Panc1 (cell line): ENCODE results near the gene CRYM. TPM values are rescaled to one million over a fixed set of nuclear protein-coding genes. Genes with fewer than 3 reads are reported as not detected.
"Not testable (repeated sequence)": the region's sequence is repeated elsewhere in the genome, so short reads cannot be mapped to it uniquely, and the experiment has no call there.

ENCODE experiments used
- ATAC-seq: fragments of 200-7000 bp; cut with Tn5 transposase; 2 replicates; pipeline ENCODE4 v1.9.1; 2020; ENCODE audit warnings: mild to moderate bottlenecking, moderate library complexity
- BruUV-seq: library from RNA; stranded (reverse); fragments of 400-500 nt; replicated peaks from 2 replicates; lab custom pipeline; 2021; lab: Mats Ljungman, UMichigan
- CTCF ChIA-PET: fragments of 300-600 bp; sonication (Branson Sonifier 250); formaldehyde crosslinking; loops from one replicate; lab custom pipeline; 2022; ENCODE audit warnings: antibody characterized with exemption; lab: Charles Lee
- POLR2A ChIA-PET: fragments of 300-600 bp; sonication (Branson Sonifier 250); formaldehyde crosslinking; loops from one replicate; lab custom pipeline; 2022; ENCODE audit warnings: antibody characterized with exemption; lab: Charles Lee
- DNase-seq: peaks from one replicate; pipeline ENCODE4 v3.0.0-alpha.2; 2010; ENCODE audit warnings: low read depth, low spot score
- H3K27ac ChIP-seq: 2 replicates; pipeline ENCODE4 v1.5.1; 2011; ENCODE audit warnings: mild to moderate bottlenecking, low read length, inconsistent platforms
- H3K27me3 ChIP-seq: fragments of 200-500 bp; sonication (Bioruptor generic); 2 replicates; pipeline ENCODE4 v1.6.0; 2014; ENCODE audit warnings: low read length, inconsistent platforms; ENCODE audit not compliant: control insufficient read depth, insufficient read depth
- H3K36me3 ChIP-seq: fragments of 200-500 bp; sonication (Bioruptor generic); 2 replicates; pipeline ENCODE4 v1.5.1; 2014; ENCODE audit warnings: inconsistent platforms, mild to moderate bottlenecking, low read length, moderate library complexity; ENCODE audit not compliant: control insufficient read depth, insufficient read depth
- H3K4me1 ChIP-seq: 2 replicates; pipeline ENCODE4 v1.5.1; 2011; ENCODE audit warnings: inconsistent platforms, mild to moderate bottlenecking, low read length, moderate library complexity; ENCODE audit not compliant: control insufficient read depth, insufficient read depth
- H3K4me3 ChIP-seq, 2 experiments: 2 replicates each; pipeline ENCODE4 v1.5.1; 2011 to 2012; ENCODE audit warnings: low read depth in 2 of 2, low read length in 2 of 2, mild to moderate bottlenecking in 2 of 2, inconsistent platforms in 1 of 2, moderate library complexity in 1 of 2
- H3K9me3 ChIP-seq: fragments of 200-500 bp; sonication (Bioruptor generic); 2 replicates; pipeline ENCODE4 v1.5.1; 2014; ENCODE audit warnings: low read depth, mild to moderate bottlenecking, inconsistent platforms, low read length, moderate library complexity; ENCODE audit not compliant: control insufficient read depth, insufficient read depth
- CTCF ChIP-seq: fragments of 450-650 bp; IDR thresholded peaks from 2 replicates; pipeline ENCODE4 v1.5.1; 2017; ENCODE audit warnings: mild to moderate bottlenecking
- POLR2AphosphoS5 ChIP-seq: IDR thresholded peaks from 2 replicates; pipeline ENCODE4 v1.6.1; 2012; ENCODE audit warnings: mild to moderate bottlenecking, low read depth, low read length, moderate library complexity
- SIN3A ChIP-seq: IDR thresholded peaks from 2 replicates; pipeline ENCODE4 v1.6.1; 2012; ENCODE audit warnings: low read depth, mild to moderate bottlenecking, low read length, moderate library complexity, borderline replicate concordance; ENCODE audit not compliant: insufficient read depth
- TCF7L2 ChIP-seq: IDR thresholded peaks from 2 replicates; pipeline ENCODE4 v1.6.1; 2011; ENCODE audit warnings: mild to moderate bottlenecking, low read depth, low read length, inconsistent platforms
- in situ Hi-C: cut with HindIII; loops from 2 replicates; pipeline ENCODE4 v1.10.0; 2016; ENCODE audit warnings: low sequenced_read_pairs, low pct_unique_long_range_greater_than_20kb
- intact Hi-C: fragments of 100-400 bp; cut with micrococcal nuclease; formaldehyde crosslinking; loops from one replicate; pipeline ENCODE4 v1.10.0; 2022; ENCODE audit not compliant: unreplicated experiment
- total RNA-seq: library from RNA; stranded (reverse); gene quantifications from one replicate; pipeline ENCODE4 v1.2.1, GENCODE V29; 2021; ENCODE audit not compliant: unreplicated experiment
- TF ChIP-seq, protein P1 (sequence below), 2 experiments: IDR thresholded peaks; 2 replicates each; pipeline ENCODE4 v1.6.1; 2011 to 2012; ENCODE audit warnings: low read depth in 2 of 2, control low read depth in 1 of 2, low read length in 1 of 2, mild to moderate bottlenecking in 1 of 2, moderate library complexity in 1 of 2; ENCODE audit not compliant: insufficient read depth in 1 of 2

Gene CRYM
- total RNA-seq, 1 experiment from 2014 or later, result 0.41 TPM

DNA sequence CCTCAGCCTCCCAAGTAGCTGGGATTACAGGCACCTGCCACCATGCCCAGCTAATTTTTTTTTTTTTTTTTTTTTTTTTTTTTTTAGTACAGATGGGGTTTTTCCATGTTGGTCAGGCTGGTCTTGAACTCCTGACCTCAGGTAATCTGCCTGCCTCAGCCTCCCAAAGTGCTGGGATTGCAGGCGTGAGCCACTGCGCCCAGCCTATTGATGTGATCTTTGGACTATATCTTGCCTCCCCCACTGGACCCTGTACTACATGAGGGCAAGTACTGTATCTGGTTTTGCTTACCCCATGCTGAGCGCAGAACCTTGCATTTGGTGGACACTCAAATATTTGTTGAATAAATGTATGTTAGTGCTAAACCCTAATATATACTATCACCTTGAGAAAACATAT lies 5.3 kb downstream of the CRYM start:
- DNase-seq, H3K9me3 ChIP-seq, in situ Hi-C loops, H3K4me1 ChIP-seq, ATAC-seq, H3K27ac ChIP-seq, H3K4me3 ChIP-seq, BruUV-seq, H3K36me3 ChIP-seq: not testable (repeated sequence)
- peaks cover 25% of the 10 kb centered on the region for H3K27me3 ChIP-seq
- POLR2A ChIA-PET, result interaction anchor here (0.6 kb wide), 1 partner anchor 65 kb away, joined by 9 read pairs; no protein-coding TSS in a partner anchor
- CTCF ChIA-PET, result interaction anchor here (0.6 kb wide), 1 partner anchor 422 kb away, joined by 10 read pairs; no protein-coding TSS in a partner anchor
- intact Hi-C loops, result loop anchor here (10.0 kb wide), 1 partner anchor 78 kb away; no protein-coding TSS in a partner anchor

GRCh38 chr16:21272253-21272652 lies 5.8 kb downstream of the CRYM start:
- in situ Hi-C loops, result no loop called here
- TF ChIP-seq TCF7L2, result no peak
- TF ChIP-seq CTCF, result no peak
- TF ChIP-seq POLR2AphosphoS5, result no peak
- TF ChIP-seq SIN3A, result no peak
- TF ChIP-seq, protein P1, sequence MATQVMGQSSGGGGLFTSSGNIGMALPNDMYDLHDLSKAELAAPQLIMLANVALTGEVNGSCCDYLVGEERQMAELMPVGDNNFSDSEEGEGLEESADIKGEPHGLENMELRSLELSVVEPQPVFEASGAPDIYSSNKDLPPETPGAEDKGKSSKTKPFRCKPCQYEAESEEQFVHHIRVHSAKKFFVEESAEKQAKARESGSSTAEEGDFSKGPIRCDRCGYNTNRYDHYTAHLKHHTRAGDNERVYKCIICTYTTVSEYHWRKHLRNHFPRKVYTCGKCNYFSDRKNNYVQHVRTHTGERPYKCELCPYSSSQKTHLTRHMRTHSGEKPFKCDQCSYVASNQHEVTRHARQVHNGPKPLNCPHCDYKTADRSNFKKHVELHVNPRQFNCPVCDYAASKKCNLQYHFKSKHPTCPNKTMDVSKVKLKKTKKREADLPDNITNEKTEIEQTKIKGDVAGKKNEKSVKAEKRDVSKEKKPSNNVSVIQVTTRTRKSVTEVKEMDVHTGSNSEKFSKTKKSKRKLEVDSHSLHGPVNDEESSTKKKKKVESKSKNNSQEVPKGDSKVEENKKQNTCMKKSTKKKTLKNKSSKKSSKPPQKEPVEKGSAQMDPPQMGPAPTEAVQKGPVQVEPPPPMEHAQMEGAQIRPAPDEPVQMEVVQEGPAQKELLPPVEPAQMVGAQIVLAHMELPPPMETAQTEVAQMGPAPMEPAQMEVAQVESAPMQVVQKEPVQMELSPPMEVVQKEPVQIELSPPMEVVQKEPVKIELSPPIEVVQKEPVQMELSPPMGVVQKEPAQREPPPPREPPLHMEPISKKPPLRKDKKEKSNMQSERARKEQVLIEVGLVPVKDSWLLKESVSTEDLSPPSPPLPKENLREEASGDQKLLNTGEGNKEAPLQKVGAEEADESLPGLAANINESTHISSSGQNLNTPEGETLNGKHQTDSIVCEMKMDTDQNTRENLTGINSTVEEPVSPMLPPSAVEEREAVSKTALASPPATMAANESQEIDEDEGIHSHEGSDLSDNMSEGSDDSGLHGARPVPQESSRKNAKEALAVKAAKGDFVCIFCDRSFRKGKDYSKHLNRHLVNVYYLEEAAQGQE (IDR thresholded peaks at IDR 0.05; ENCODE audit: insufficient read depth in 1 of 2, low read depth in 2 of 2, low read length in 1 of 2), result no peak
- no peak overlapping the region for H3K27ac ChIP-seq
- CTCF ChIA-PET, result interaction anchor here (0.6 kb wide), 1 partner anchor 422 kb away, joined by 10 read pairs; no protein-coding TSS in a partner anchor
- no peaks in the 10 kb centered on the region for H3K4me1 ChIP-seq
- POLR2A ChIA-PET, result interaction anchor here (0.6 kb wide), 1 partner anchor 64 kb away, joined by 9 read pairs; no protein-coding TSS in a partner anchor
- no peak overlapping the region for H3K4me3 ChIP-seq
- ATAC-seq, result no peak
- no TSS peak for BruUV-seq
- H3K27me3 ChIP-seq, result peaks cover 22% of the 10 kb centered on the region
- intact Hi-C loops, result loop anchor here (10.0 kb wide), 1 partner anchor 77 kb away; no protein-coding TSS in a partner anchor
- no peak for DNase-seq
- H3K36me3 ChIP-seq, result no peaks in the 10 kb centered on the region
- no peaks in the 10 kb centered on the region for H3K9me3 ChIP-seq

- Histone ChIP-seq H3K9me3 (no peaks in the 10 kb centered on the region), H3K4me1 (no peaks in the 10 kb centered on the region), H3K4me3 (no peak overlapping the region), H3K27ac (no peak overlapping the region), H3K36me3 (no peaks in the 10 kb centered on the region), H3K27me3 (0 out of 2 replicates have a peak, but pooled peaks cover 3% of the 10 kb centered on the region)
- no TSS peak for BruUV-seq
- TF ChIP-seq TCF7L2 (no peak), POLR2AphosphoS5 (no peak), CTCF (no peak), SIN3A (no peak)
- TF ChIP-seq, protein P1 (IDR thresholded peaks at IDR 0.05; ENCODE audit: insufficient read depth in 1 of 2, low read depth in 2 of 2, low read length in 1 of 2), result no peak
- ChIA-PET POLR2A (no interaction called here), CTCF (no interaction called here)
- in situ Hi-C loops, result no loop called here
- intact Hi-C loops, result no loop called here
- DNase-seq, result no peak
- ATAC-seq, result no peak
Observed at GRCh38 chr16:21268236-21268635, 9.9 kb downstream of the CRYM start.
